NCI-H128 (cell line): ENCODE data around the gene CLDN5.

Experiments
- DNase-seq: peaks from one replicate; lab custom pipeline; 2025; ENCODE audit not compliant: unreplicated experiment; lab: John Stamatoyannopoulos, UW

Gene CLDN5

GRCh38 chr22:19504900-19505734 is 19.1 kb downstream of the CLDN5 start:
- no peak for DNase-seq

GRCh38 chr22:19503869-19504268 is 20.3 kb downstream of the CLDN5 start:
- no peak for DNase-seq

GRCh38 chr22:19503367-19503766 is 20.8 kb downstream of the CLDN5 start:
- DNase-seq = no peak

- DNase-seq = no peak
Observed at GRCh38 chr22:19501897-19502447, 22.2 kb downstream of the CLDN5 start.

GRCh38 chr22:19499880-19500242 is 24.3 kb downstream of the CLDN5 start:
- DNase-seq = no peak

- DNase-seq = no peak
Observed at GRCh38 chr22:19499236-19499879, 24.9 kb downstream of the CLDN5 start.

GRCh38 chr22:19498866-19499190 is 25.4 kb downstream of the CLDN5 start:
- DNase-seq = no peak

- no peak for DNase-seq
Observed at GRCh38 chr22:19498154-19498865, 25.9 kb downstream of the CLDN5 start.

GRCh38 chr22:19497245-19497644 is 27.0 kb downstream of the CLDN5 start:
- no peak for DNase-seq

- no peak for DNase-seq
Observed at GRCh38 chr22:19496324-19496630, 27.9 kb downstream of the CLDN5 start.

GRCh38 chr22:19495562-19496323 is 28.5 kb downstream of the CLDN5 start:
- DNase-seq = no peak

- DNase-seq = no peak
Observed at GRCh38 chr22:19494676-19495173, 29.5 kb downstream of the CLDN5 start.

GRCh38 chr22:19494001-19494560 is 30.1 kb downstream of the CLDN5 start:
- DNase-seq = no peak

GRCh38 chr22:19492504-19493174 is 31.6 kb downstream of the CLDN5 start:
- no peak for DNase-seq

- no peak for DNase-seq
Observed at GRCh38 chr22:19490628-19491230, 33.5 kb downstream of the CLDN5 start.

GRCh38 chr22:19488884-19489843 is 35.0 kb downstream of the CLDN5 start:
- DNase-seq = no peak

- no peak for DNase-seq
Observed at GRCh38 chr22:19488285-19488684, 35.9 kb downstream of the CLDN5 start.

- no peak for DNase-seq
Observed at GRCh38 chr22:19483481-19484244, 40.5 kb downstream of the CLDN5 start.
